Measurements from ENCODE around the gene DBF4.
A peak's percentile ranks its signal among the peaks of the same experiment; 100 is the strongest.

- TF ChIP-seq CTCF (IDR thresholded peaks at IDR 0.05; ENCODE audit: low read depth, low read length, missing input control) (no peak), HNF4A (conservative IDR thresholded peaks at IDR 0.05) (no peak), YY1 (IDR thresholded peaks at IDR 0.05) (peak; percentile 6), REST (IDR thresholded peaks at IDR 0.05) (no peak), RXRA (IDR thresholded peaks at IDR 0.05) (no peak), MAX (IDR thresholded peaks at IDR 0.05) (no peak), ATF3 (IDR thresholded peaks at IDR 0.05) (no peak), EGR1 (IDR thresholded peaks at IDR 0.05; ENCODE audit: low read depth in 2 of 2) (no peak), RAD21 (IDR thresholded peaks at IDR 0.05) (peak in 1 of 2 donors; percentile 6), TAF1 (conservative IDR thresholded peaks at IDR 0.05) (peak; percentile 40), JUND (IDR thresholded peaks at IDR 0.05) (no peak), ZBTB33 (IDR thresholded peaks at IDR 0.05) (no peak), GABPA (IDR thresholded peaks at IDR 0.05 in 1 of 2, conservative IDR thresholded peaks at IDR 0.05 in 1 of 2) (no peak)
These were observed 559 bp downstream of the DBF4 start for GRCh38 chr7:87876869-87877234.

All from liver (tissue), 3 donors.